ENCODE results near the gene ABHD2.
"Not testable (repeated sequence)": the region's sequence is repeated elsewhere in the genome, so short reads cannot be mapped to it uniquely, and the experiment has no call there.

The ABHD2 gene

GRCh38 chr15:89139613-89140499 lies 51.6 kb downstream of the ABHD2 start:
- no peak for DNase-seq (ENCODE audit: low spot score)

- no peak for DNase-seq (ENCODE audit: low spot score)
Observed at GRCh38 chr15:89140595-89140994, 52.3 kb downstream of the ABHD2 start.

GRCh38 chr15:89141159-89141558 lies 52.9 kb downstream of the ABHD2 start:
- DNase-seq (ENCODE audit: low spot score): not testable (repeated sequence)

- no peak for DNase-seq (ENCODE audit: low spot score)
Observed at GRCh38 chr15:89141885-89142284, 53.6 kb downstream of the ABHD2 start.

GRCh38 chr15:89142423-89142822 lies 54.2 kb downstream of the ABHD2 start:
- no peak for DNase-seq (ENCODE audit: low spot score)

- no peak for DNase-seq (ENCODE audit: low spot score)
Observed at GRCh38 chr15:89143503-89144162, 55.4 kb downstream of the ABHD2 start.

- no peak for DNase-seq (ENCODE audit: low spot score)
Observed at GRCh38 chr15:89144491-89144890, 56.2 kb downstream of the ABHD2 start.

GRCh38 chr15:89146366-89146765 lies 58.1 kb downstream of the ABHD2 start:
- no peak for DNase-seq (ENCODE audit: low spot score)

- DNase-seq (ENCODE audit: low spot score): no peak
Observed at GRCh38 chr15:89148126-89148525, 59.9 kb downstream of the ABHD2 start.

- DNase-seq (ENCODE audit: low spot score): no peak
Observed at GRCh38 chr15:89149501-89150101, 61.3 kb downstream of the ABHD2 start.

- no peak for DNase-seq (ENCODE audit: low spot score)
Observed at GRCh38 chr15:89150287-89150686, 62.0 kb downstream of the ABHD2 start.

- DNase-seq (ENCODE audit: low spot score): no peak
Observed at GRCh38 chr15:89150762-89151664, 62.8 kb downstream of the ABHD2 start.

- no peak for DNase-seq (ENCODE audit: low spot score)
Observed at GRCh38 chr15:89155122-89155521, 66.9 kb downstream of the ABHD2 start.

GRCh38 chr15:89155656-89156055 lies 67.4 kb downstream of the ABHD2 start:
- no peak for DNase-seq (ENCODE audit: low spot score)

- no peak for DNase-seq (ENCODE audit: low spot score)
Observed at GRCh38 chr15:89157061-89157460, 68.8 kb downstream of the ABHD2 start.

GRCh38 chr15:89157918-89158564 lies 69.8 kb downstream of the ABHD2 start:
- DNase-seq (ENCODE audit: low spot score): no peak

- DNase-seq (ENCODE audit: low spot score): no peak
Observed at GRCh38 chr15:89161666-89162065, 73.4 kb downstream of the ABHD2 start.

GRCh38 chr15:89163271-89164055 lies 75.2 kb downstream of the ABHD2 start:
- DNase-seq (ENCODE audit: low spot score): no peak

GRCh38 chr15:89164712-89165211 lies 76.5 kb downstream of the ABHD2 start:
- no peak for DNase-seq (ENCODE audit: low spot score)

- DNase-seq (ENCODE audit: low spot score): no peak
Observed at GRCh38 chr15:89165677-89166076, 77.4 kb downstream of the ABHD2 start.
